ENCODE data around the gene IGFL1. TPM values are rescaled to one million over a fixed set of nuclear protein-coding genes. Genes with fewer than 3 reads are reported as not detected.
"Not testable (repeated sequence)": the region's sequence is repeated elsewhere in the genome, so short reads cannot be mapped to it uniquely, and the experiment has no call there.

The IGFL1 gene
- total and polyA plus RNA-seq, 11 donors = not detected

- TF ChIP-seq, protein P1, sequence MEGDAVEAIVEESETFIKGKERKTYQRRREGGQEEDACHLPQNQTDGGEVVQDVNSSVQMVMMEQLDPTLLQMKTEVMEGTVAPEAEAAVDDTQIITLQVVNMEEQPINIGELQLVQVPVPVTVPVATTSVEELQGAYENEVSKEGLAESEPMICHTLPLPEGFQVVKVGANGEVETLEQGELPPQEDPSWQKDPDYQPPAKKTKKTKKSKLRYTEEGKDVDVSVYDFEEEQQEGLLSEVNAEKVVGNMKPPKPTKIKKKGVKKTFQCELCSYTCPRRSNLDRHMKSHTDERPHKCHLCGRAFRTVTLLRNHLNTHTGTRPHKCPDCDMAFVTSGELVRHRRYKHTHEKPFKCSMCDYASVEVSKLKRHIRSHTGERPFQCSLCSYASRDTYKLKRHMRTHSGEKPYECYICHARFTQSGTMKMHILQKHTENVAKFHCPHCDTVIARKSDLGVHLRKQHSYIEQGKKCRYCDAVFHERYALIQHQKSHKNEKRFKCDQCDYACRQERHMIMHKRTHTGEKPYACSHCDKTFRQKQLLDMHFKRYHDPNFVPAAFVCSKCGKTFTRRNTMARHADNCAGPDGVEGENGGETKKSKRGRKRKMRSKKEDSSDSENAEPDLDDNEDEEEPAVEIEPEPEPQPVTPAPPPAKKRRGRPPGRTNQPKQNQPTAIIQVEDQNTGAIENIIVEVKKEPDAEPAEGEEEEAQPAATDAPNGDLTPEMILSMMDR (IDR thresholded peaks at IDR 0.05) = no peak
- TF ChIP-seq POLR2A (IDR thresholded peaks at IDR 0.05) = no peak
- Histone ChIP-seq H3K4me3 (no peak overlapping the region), H3K27me3 (peaks cover 0 to 54% (median 13%) of the 10 kb centered on the region in 9 donors), H3K9me3 (no peaks in the 10 kb centered on the region), H3K27ac (no peak overlapping the region), H3K4me1 (peaks cover 0 to 18% (median 0%) of the 10 kb centered on the region in 12 donors), H3K36me3 (no peaks in the 10 kb centered on the region)
- intact Hi-C loops (cut with DNase I) = loop anchor here in 2 of 10 donors (2.0 to 5.0 kb wide), 2 partner anchors 109 to 165 kb away; no protein-coding TSS in a partner anchor
- no peak for DNase-seq
- 64 to 69% (median 67%) methylated on average over 3 of the region's 3 CpGs for WGBS, 4 donors
- no peak for ATAC-seq
These were observed 37.6 kb upstream of the IGFL1 start for GRCh38 chr19:46191972-46192371.

DNA sequence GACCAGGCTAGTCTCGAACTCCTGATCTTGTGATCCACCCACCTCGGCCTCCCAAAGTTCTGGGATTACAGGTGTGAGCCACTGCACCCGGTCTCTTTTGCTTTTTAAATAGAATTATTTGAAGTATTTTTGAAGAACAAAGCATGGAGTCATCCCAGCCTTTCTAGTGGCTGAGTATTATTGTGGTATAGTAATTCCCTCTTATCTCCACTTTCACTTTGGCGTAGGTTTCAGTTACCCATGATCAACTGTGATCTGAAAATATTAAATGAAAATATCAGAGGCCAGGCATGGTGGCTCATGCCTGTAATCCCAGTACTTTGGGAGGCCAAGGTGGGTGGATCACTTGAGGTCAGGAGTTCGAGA lies 36.9 kb upstream of the IGFL1 start:
- Histone ChIP-seq H3K27me3 (peaks cover 0 to 56% (median 13%) of the 10 kb centered on the region in 9 donors), H3K4me1 (peaks cover 0 to 18% (median 0%) of the 10 kb centered on the region in 12 donors)
- H3K4me3 ChIP-seq, H3K27ac ChIP-seq, H3K36me3 ChIP-seq, ATAC-seq, H3K9me3 ChIP-seq, DNase-seq: not testable (repeated sequence)
- WGBS, 4 donors = 74 to 85% (median 79%) methylated on average over 5 of the region's 5 CpGs
- intact Hi-C loops (cut with DNase I) = loop anchor here in 1 of 10 donors (5.0 kb wide), 1 partner anchor 165 kb away; no protein-coding TSS in a partner anchor

- H3K27me3 ChIP-seq = peaks cover 0 to 52% (median 12%) of the 10 kb centered on the region in 9 donors
- H3K9me3 ChIP-seq = no peaks in the 10 kb centered on the region
- H3K27ac ChIP-seq = no peak overlapping the region
- peak in 1 of 5 donors; percentile 39 for DNase-seq
- H3K36me3 ChIP-seq = no peaks in the 10 kb centered on the region
- peak in 2 of 4 donors; percentile 48 to 55 for ATAC-seq
- H3K4me1 ChIP-seq = peaks cover 0 to 18% (median 0%) of the 10 kb centered on the region in 12 donors
- TF ChIP-seq, protein P1 (IDR thresholded peaks at IDR 0.05) = no peak
- TF ChIP-seq POLR2A (IDR thresholded peaks at IDR 0.05) = no peak
- intact Hi-C loops (cut with DNase I) = loop anchor here in 1 of 10 donors (5.0 kb wide), 1 partner anchor 166 kb away; no protein-coding TSS in a partner anchor
- WGBS, 4 donors = 27 to 58% (median 44%) methylated on average over 11 of the region's 11 CpGs
- no peak overlapping the region for H3K4me3 ChIP-seq
These were observed 36.4 kb upstream of the IGFL1 start for GRCh38 chr19:46192992-46193650.

GRCh38 chr19:46193678-46194077 lies 35.9 kb upstream of the IGFL1 start:
- TF ChIP-seq, protein P1 (IDR thresholded peaks at IDR 0.05) = no peak
- TF ChIP-seq POLR2A (IDR thresholded peaks at IDR 0.05) = no peak
- DNase-seq (no peak), ATAC-seq (no peak)
- Histone ChIP-seq H3K4me3 (no peak overlapping the region), H3K36me3 (no peaks in the 10 kb centered on the region), H3K9me3 (no peaks in the 10 kb centered on the region), H3K27ac (no peak overlapping the region), H3K4me1 (peaks cover 0 to 18% (median 0%) of the 10 kb centered on the region in 12 donors), H3K27me3 (peaks cover 0 to 47% (median 9%) of the 10 kb centered on the region in 9 donors)
- WGBS, 4 donors = 53 to 62% (median 59%) methylated on average over 4 of the region's 4 CpGs
- intact Hi-C loops (cut with DNase I) = loop anchor here in 1 of 10 donors (5.0 kb wide), 1 partner anchor 166 kb away; no protein-coding TSS in a partner anchor

Measured in heart left ventricle (tissue), 16 donors.